Activated naive CD4-positive, alpha-beta T cell treated with anti-CD3 and anti-CD28 coated beads, Interleukin-2, amount 10 ng/mL, durations not matched to agents 7 days and 5 days (primary cell): ENCODE results near the gene NDFIP1.
"Not testable (repeated sequence)": the region's sequence is repeated elsewhere in the genome, so short reads cannot be mapped to it uniquely, and the experiment has no call there.

Source experiments
- CTCF ChIA-PET: fragments of 350-600 bp; sonication (Branson Sonifier 250); formaldehyde crosslinking; loops from one replicate; lab custom pipeline; 2021; ENCODE audit warnings: antibody characterized with exemption; lab: Charles Lee
- DNase-seq: peaks from one replicate; pipeline ENCODE4 v3.0.0-alpha.2; 2020
- H3K27ac Mint-ChIP-seq: one replicate; pipeline ENCODE4 v1.8.0; 2021; ENCODE audit warnings: mild to moderate bottlenecking, moderate library complexity, mixed read lengths
- H3K27me3 Mint-ChIP-seq: one replicate; pipeline ENCODE4 v1.8.0; 2021; ENCODE audit warnings: mild to moderate bottlenecking, mixed read lengths
- H3K36me3 Mint-ChIP-seq: one replicate; pipeline ENCODE4 v1.8.0; 2021; ENCODE audit warnings: mixed read lengths
- H3K4me1 Mint-ChIP-seq: one replicate; pipeline ENCODE4 v1.8.0; 2021; ENCODE audit warnings: mixed read lengths
- H3K4me3 Mint-ChIP-seq: one replicate; pipeline ENCODE4 v1.8.0; 2021; ENCODE audit warnings: mild to moderate bottlenecking, moderate library complexity, mixed read lengths
- H3K9me3 Mint-ChIP-seq: one replicate; pipeline ENCODE4 v1.8.0; 2021; ENCODE audit warnings: mixed read lengths

NDFIP1 gene

DNA sequence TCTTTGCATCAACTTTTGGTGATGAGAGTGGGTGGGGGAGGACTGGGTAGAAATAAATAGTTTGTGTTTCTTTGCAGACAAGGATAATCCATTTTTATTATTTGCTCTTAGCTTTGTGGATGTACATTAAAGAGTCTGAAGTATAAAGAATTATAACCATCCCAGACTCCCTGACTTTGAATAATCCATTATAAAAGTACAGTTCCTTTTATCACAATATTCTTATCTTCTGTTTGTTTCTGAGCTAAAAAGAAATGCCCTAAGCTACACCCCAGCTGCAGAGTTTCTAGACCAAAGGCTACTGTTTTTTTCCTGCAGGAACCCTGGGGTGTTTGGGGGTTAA is 77.9 kb downstream of the NDFIP1 start:
- Mint-ChIP-seq H3K27me3 (peaks cover 16% of the 10 kb centered on the region), H3K4me1 (peaks cover 7% of the 10 kb centered on the region), H3K27ac (no peak overlapping the region), H3K9me3 (no peaks in the 10 kb centered on the region), H3K4me3 (no peak overlapping the region), H3K36me3 (no peaks in the 10 kb centered on the region)
- no peak for DNase-seq
- CTCF ChIA-PET, result interaction anchor here (1.5 kb wide), 1 partner anchor 34 kb away, joined by 3 read pairs; no protein-coding TSS in a partner anchor

DNA sequence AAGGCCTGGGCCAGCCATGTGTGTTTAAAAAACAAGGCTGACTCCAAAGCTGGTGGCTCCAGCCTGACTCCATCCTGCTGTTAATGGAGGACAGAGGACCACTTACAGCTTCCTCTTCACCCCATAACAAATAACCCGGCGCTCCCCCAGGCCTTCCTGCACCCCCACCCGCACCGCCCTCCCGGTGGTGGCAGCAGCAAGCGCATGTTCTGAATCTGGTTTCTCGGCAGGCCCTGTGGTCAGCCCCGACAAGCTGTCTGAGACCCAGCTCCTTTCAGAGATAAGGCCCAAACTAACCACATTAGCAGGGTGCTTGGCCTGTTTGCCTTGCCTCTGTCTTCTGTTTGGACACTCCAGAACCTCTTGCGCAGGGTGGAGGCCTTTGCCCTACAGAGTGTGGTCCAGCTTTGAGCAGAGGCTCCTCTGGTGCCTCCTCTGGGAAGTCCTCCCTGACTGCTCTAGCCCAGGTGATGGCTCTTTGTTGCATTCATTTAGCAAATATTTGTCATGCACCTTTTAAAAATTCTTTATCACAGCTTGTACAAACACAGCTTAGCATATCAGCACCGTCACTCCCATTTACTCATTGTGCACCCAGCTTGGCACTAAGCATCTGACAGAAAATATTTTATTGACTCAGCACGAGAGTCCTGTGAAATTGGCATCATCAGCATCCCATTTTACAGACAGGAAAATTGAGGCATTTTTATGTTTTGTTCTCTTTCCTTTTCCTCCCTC is 78.4 kb downstream of the NDFIP1 start:
- Mint-ChIP-seq H3K4me1 (peaks cover 7% of the 10 kb centered on the region), H3K27ac (no peak overlapping the region), H3K4me3 (no peak overlapping the region), H3K27me3 (peaks cover 14% of the 10 kb centered on the region), H3K36me3 (no peaks in the 10 kb centered on the region), H3K9me3 (no peaks in the 10 kb centered on the region)
- CTCF ChIA-PET, result interaction anchor here (1.5 kb wide), 1 partner anchor 35 kb away, joined by 3 read pairs; no protein-coding TSS in a partner anchor
- no peak for DNase-seq

- H3K4me1 Mint-ChIP-seq, CTCF ChIA-PET, H3K4me3 Mint-ChIP-seq, H3K27ac Mint-ChIP-seq, H3K36me3 Mint-ChIP-seq, DNase-seq, H3K9me3 Mint-ChIP-seq: not testable (repeated sequence)
- H3K27me3 Mint-ChIP-seq, result peaks cover 14% of the 10 kb centered on the region
Observed at GRCh38 chr5:142188691-142189090, 80.1 kb downstream of the NDFIP1 start.

GRCh38 chr5:142189813-142190212 is 81.2 kb downstream of the NDFIP1 start:
- no peaks in the 10 kb centered on the region for H3K9me3 Mint-ChIP-seq
- no peaks in the 10 kb centered on the region for H3K36me3 Mint-ChIP-seq
- H3K4me1 Mint-ChIP-seq, result peaks cover 7% of the 10 kb centered on the region
- H3K27ac Mint-ChIP-seq, result no peak overlapping the region
- H3K27me3 Mint-ChIP-seq, result peaks cover 14% of the 10 kb centered on the region
- no peak overlapping the region for H3K4me3 Mint-ChIP-seq
- CTCF ChIA-PET, result no interaction called here
- no peak for DNase-seq

DNA sequence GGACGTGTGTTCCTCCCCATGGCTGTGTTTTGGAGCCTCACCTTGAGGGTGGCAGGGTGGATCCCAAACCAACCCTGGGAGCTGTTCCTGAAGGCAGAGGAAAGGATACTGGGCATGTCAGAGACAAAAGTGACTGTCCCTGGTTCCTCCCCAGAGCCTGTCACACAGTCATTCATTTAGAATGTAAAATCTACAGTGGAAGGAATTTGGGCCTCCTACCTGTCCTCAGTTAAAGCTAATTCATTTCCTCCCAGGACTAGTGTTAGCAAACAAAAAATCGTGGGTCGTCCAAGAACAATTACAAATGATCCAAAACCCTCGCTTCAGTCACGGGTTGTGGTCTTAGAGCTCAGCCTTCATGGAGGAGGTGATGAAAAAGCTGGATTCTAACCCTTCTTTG is 83.2 kb downstream of the NDFIP1 start:
- Mint-ChIP-seq H3K36me3 (no peaks in the 10 kb centered on the region), H3K4me1 (peaks cover 7% of the 10 kb centered on the region), H3K27ac (no peak overlapping the region), H3K9me3 (no peaks in the 10 kb centered on the region), H3K27me3 (peaks cover 14% of the 10 kb centered on the region), H3K4me3 (no peak overlapping the region)
- CTCF ChIA-PET, result no interaction called here
- DNase-seq, result no peak

DNA sequence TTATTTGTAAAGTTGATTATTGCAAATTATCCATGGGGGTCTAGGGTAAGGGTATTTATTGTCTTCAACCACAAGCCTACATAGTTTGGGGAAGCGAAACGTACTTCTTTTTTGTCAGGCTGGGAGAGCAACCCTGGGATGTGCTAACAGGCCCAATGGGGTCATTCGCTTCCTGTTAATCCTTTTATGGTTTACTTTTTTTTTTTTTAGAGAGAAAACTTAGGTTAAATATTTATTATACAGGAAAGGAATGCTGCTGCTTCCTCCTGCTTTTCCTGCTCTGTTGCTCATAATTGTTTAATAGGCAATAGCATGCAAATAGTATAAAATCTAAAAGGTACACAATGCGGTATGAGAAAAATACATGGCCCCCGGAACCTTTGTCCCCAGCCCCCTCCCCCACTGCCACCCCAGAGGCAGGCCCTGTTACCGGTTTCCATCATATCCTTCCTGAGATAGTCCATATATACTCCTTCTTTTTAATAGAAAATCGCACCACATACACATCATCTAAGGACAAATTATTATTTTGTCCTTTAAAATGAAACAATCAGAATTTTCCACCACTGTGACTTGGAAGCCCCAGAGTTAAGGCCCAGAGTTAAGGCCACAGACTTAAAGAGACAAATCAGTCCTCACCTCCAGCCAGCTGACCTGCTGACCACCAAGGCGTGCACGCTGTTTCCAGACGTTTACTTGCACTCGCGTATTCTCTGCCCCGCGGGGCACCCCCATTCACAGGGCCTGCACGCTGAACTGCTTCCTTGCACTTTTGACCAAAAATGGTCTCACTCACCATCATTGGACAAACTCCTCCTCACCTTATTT is 83.9 kb downstream of the NDFIP1 start:
- Mint-ChIP-seq H3K27me3 (peaks cover 12% of the 10 kb centered on the region), H3K4me1 (peaks cover 7% of the 10 kb centered on the region), H3K27ac (no peak overlapping the region), H3K36me3 (no peaks in the 10 kb centered on the region), H3K4me3 (no peak overlapping the region), H3K9me3 (no peaks in the 10 kb centered on the region)
- no peak for DNase-seq
- CTCF ChIA-PET, result interaction anchor here (0.9 kb wide), 1 partner anchor 27 kb away, joined by 4 read pairs; no protein-coding TSS in a partner anchor

GRCh38 chr5:142193114-142193428 is 84.5 kb downstream of the NDFIP1 start:
- Mint-ChIP-seq H3K4me1 (peaks cover 4% of the 10 kb centered on the region), H3K4me3 (no peak overlapping the region)
- CTCF ChIA-PET, result interaction anchor here (0.9 kb wide), 1 partner anchor 27 kb away, joined by 4 read pairs; no protein-coding TSS in a partner anchor

DNA sequence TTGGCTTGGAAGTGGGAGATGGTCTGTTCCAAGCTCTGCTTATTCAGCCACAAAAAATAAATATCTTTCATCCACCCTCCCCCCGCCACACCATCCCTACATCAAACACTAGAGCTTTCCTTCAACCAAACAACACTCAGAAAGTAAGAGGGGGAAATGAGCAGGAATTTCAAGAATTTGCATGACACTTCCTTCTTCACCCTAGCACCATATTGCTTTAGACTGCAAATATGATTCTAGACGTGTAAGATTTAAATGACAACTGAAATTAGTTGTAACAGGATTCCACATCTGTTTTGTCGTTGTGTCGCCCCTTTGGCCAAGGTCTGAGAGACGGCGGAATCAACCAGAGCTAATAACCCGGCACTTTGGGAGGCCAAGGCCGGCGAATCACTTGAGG is 88.5 kb downstream of the NDFIP1 start:
- H3K27me3 Mint-ChIP-seq, result peaks cover 12% of the 10 kb centered on the region
- no peak overlapping the region for H3K4me3 Mint-ChIP-seq
- DNase-seq, result no peak
- no peaks in the 10 kb centered on the region for H3K9me3 Mint-ChIP-seq
- CTCF ChIA-PET, result no interaction called here
- H3K36me3 Mint-ChIP-seq, result no peaks in the 10 kb centered on the region
- H3K4me1 Mint-ChIP-seq, result no peaks in the 10 kb centered on the region
- H3K27ac Mint-ChIP-seq, result no peak overlapping the region

More at GRCh38 chr5:142193114-142193428, 84.5 kb downstream of the NDFIP1 start:
- Mint-ChIP-seq H3K36me3 (no peaks in the 10 kb centered on the region), H3K27ac (no peak overlapping the region), H3K9me3 (no peaks in the 10 kb centered on the region), H3K27me3 (peaks cover 7% of the 10 kb centered on the region)
- DNase-seq, result no peak

GRCh38 chr5:142197781-142198180 is 89.2 kb downstream of the NDFIP1 start:
- Mint-ChIP-seq H3K4me1 (no peaks in the 10 kb centered on the region), H3K27me3 (peaks cover 14% of the 10 kb centered on the region), H3K4me3 (no peak overlapping the region), H3K9me3 (no peaks in the 10 kb centered on the region), H3K36me3 (no peaks in the 10 kb centered on the region), H3K27ac (no peak overlapping the region)
- CTCF ChIA-PET, result no interaction called here
- no peak for DNase-seq

DNA sequence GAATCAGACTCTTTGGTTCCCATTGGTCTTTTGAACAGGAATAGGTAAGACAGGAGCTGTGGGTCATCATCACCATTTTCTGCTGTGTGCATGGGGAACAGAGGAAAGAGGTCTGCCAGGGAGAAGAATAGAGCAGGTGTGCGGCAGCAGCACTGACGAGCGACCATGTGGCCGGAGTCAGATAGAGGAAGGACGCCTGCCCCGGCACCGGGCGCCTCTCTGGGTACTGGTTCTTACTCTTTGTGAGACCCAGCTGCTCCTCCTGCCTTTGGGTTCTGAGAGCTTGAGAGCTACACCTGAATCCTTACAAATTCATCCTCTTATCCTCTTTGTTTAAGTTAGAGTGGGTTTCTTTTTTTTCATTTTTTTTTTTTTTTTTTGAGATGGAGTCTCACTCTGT is 90.8 kb downstream of the NDFIP1 start:
- H3K4me3 Mint-ChIP-seq, result no peak overlapping the region
- CTCF ChIA-PET, result no interaction called here
- H3K27me3 Mint-ChIP-seq, result peaks cover 23% of the 10 kb centered on the region
- no peak for DNase-seq
- no peaks in the 10 kb centered on the region for H3K9me3 Mint-ChIP-seq
- H3K4me1 Mint-ChIP-seq, result no peaks in the 10 kb centered on the region
- H3K27ac Mint-ChIP-seq, result no peak overlapping the region
- H3K36me3 Mint-ChIP-seq, result no peaks in the 10 kb centered on the region

DNA sequence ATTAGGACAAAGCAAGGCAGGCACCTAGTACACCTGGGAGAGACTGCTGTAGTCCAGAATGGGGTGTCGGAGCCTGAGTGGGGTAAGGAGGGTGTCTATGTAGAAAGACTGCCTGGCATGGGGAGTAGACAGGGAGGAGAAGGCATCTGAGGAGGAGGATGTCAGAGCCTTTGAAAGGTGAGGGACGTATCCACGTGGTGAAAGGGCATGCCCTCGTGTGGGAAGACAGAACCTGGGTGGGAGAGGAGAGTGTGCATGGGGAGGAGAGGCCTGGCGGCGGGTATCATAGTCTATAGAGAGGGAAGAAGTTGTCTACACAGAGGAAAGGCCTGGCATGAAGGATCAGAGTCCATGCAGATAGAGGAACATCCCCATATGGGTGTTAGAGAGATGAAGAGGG is 91.8 kb downstream of the NDFIP1 start:
- Mint-ChIP-seq H3K27ac (no peak overlapping the region), H3K27me3 (peaks cover 32% of the 10 kb centered on the region), H3K36me3 (no peaks in the 10 kb centered on the region), H3K4me3 (no peak overlapping the region), H3K9me3 (no peaks in the 10 kb centered on the region), H3K4me1 (no peaks in the 10 kb centered on the region)
- no peak for DNase-seq
- CTCF ChIA-PET, result no interaction called here

DNA sequence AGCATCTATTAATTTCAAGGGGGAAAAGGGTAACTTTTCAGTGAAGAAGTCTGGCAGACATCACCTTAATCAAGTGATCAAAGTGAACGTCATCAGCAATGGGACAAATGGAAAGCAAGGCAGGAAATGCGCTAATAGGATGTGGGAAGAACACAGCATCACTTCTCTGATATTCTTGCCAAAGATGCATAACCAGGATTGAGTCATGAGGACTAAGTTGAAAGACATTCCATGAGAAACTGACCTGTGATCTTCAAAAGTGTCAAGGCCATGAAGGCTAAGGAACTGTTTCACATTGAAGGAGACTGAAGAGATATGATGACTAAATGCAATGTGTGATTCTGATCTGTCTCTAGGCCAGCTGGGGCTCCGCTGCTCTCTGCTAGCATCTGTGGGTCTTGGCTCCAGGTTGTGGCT is 92.9 kb downstream of the NDFIP1 start:
- no peak overlapping the region for H3K4me3 Mint-ChIP-seq
- no peaks in the 10 kb centered on the region for H3K36me3 Mint-ChIP-seq
- H3K9me3 Mint-ChIP-seq, result no peaks in the 10 kb centered on the region
- peaks cover 32% of the 10 kb centered on the region for H3K27me3 Mint-ChIP-seq
- no peak overlapping the region for H3K27ac Mint-ChIP-seq
- no peaks in the 10 kb centered on the region for H3K4me1 Mint-ChIP-seq
- CTCF ChIA-PET, result no interaction called here
- no peak for DNase-seq

GRCh38 chr5:142202282-142202681 is 93.7 kb downstream of the NDFIP1 start:
- Mint-ChIP-seq H3K27ac (no peak overlapping the region), H3K9me3 (no peaks in the 10 kb centered on the region), H3K4me3 (no peak overlapping the region), H3K4me1 (no peaks in the 10 kb centered on the region), H3K36me3 (no peaks in the 10 kb centered on the region), H3K27me3 (peaks cover 32% of the 10 kb centered on the region)
- no peak for DNase-seq
- CTCF ChIA-PET, result no interaction called here
